ENCODE results near the gene ICOSLG.

DNA sequence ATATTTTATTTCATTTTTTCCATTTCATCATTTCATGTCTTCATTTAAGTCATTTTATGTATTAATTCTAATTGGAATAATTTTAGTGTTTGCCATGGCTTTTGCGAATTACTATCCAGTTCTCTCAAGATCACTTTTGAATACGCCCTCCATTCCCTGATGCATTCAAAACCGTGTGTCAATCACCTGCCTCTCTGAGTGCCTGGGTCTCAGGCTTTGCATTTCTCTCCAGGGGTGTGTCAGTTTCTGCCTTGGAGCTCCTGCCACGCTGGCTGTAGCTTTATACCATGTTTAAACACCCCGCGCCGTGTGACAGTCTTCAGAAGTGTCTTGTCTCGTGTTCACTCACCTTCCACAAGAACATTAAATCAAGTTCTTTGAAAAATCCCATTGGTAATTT is 28.3 kb upstream of the ICOSLG start:
- TF ChIP-seq, protein P1, sequence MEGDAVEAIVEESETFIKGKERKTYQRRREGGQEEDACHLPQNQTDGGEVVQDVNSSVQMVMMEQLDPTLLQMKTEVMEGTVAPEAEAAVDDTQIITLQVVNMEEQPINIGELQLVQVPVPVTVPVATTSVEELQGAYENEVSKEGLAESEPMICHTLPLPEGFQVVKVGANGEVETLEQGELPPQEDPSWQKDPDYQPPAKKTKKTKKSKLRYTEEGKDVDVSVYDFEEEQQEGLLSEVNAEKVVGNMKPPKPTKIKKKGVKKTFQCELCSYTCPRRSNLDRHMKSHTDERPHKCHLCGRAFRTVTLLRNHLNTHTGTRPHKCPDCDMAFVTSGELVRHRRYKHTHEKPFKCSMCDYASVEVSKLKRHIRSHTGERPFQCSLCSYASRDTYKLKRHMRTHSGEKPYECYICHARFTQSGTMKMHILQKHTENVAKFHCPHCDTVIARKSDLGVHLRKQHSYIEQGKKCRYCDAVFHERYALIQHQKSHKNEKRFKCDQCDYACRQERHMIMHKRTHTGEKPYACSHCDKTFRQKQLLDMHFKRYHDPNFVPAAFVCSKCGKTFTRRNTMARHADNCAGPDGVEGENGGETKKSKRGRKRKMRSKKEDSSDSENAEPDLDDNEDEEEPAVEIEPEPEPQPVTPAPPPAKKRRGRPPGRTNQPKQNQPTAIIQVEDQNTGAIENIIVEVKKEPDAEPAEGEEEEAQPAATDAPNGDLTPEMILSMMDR (IDR thresholded peaks at IDR 0.05), result no peak
- TF ChIP-seq POLR2A (IDR thresholded peaks at IDR 0.05), result no peak

All from uterus (tissue), 2 donors.